HG03025 (cell line): ENCODE results near the gene FBXO34.
"Not testable (repeated sequence)": the region's sequence is repeated elsewhere in the genome, so short reads cannot be mapped to it uniquely, and the experiment has no call there.

Source experiments
- ATAC-seq: cut with Tn5 transposase; IDR thresholded peaks from one replicate; pipeline ENCODE4 v1.9.1; 2021; ENCODE audit warnings: mild to moderate bottlenecking, moderate library complexity; ENCODE audit not compliant: unreplicated experiment, low FRiP score

FBXO34 gene

GRCh38 chr14:55373784-55374705 lies 102.8 kb downstream of the FBXO34 start:
- ATAC-seq, result no peak

GRCh38 chr14:55374771-55375170 lies 103.5 kb downstream of the FBXO34 start:
- no peak for ATAC-seq

- ATAC-seq, result no peak
Observed at GRCh38 chr14:55377236-55377635, 106.0 kb downstream of the FBXO34 start.

GRCh38 chr14:55381040-55381439 lies 109.8 kb downstream of the FBXO34 start:
- ATAC-seq, result no peak

GRCh38 chr14:55381561-55381960 lies 110.3 kb downstream of the FBXO34 start:
- no peak for ATAC-seq

- ATAC-seq, result no peak
Observed at GRCh38 chr14:55382483-55382882, 111.3 kb downstream of the FBXO34 start.

- not testable (repeated sequence) for ATAC-seq
Observed at GRCh38 chr14:55383056-55383466, 111.8 kb downstream of the FBXO34 start.

GRCh38 chr14:55383541-55384140 lies 112.4 kb downstream of the FBXO34 start:
- ATAC-seq, result no peak

- ATAC-seq, result no peak
Observed at GRCh38 chr14:55384536-55384935, 113.3 kb downstream of the FBXO34 start.

- no peak for ATAC-seq
Observed at GRCh38 chr14:55386037-55386808, 115.0 kb downstream of the FBXO34 start.

- no peak for ATAC-seq
Observed at GRCh38 chr14:55387121-55387520, 115.9 kb downstream of the FBXO34 start.

- ATAC-seq, result no peak
Observed at GRCh38 chr14:55388160-55388559, 116.9 kb downstream of the FBXO34 start.

- no peak for ATAC-seq
Observed at GRCh38 chr14:55389330-55389729, 118.1 kb downstream of the FBXO34 start.

GRCh38 chr14:55398679-55399078 lies 127.5 kb downstream of the FBXO34 start:
- ATAC-seq, result no peak

- ATAC-seq, result no peak
Observed at GRCh38 chr14:55399183-55399582, 128.0 kb downstream of the FBXO34 start.

GRCh38 chr14:55399852-55400251 lies 128.6 kb downstream of the FBXO34 start:
- ATAC-seq, result no peak

- ATAC-seq, result no peak
Observed at GRCh38 chr14:55401751-55402150, 130.5 kb downstream of the FBXO34 start.
